ENCODE results near the gene QRICH2.
"Not testable (repeated sequence)": the region's sequence is repeated elsewhere in the genome, so short reads cannot be mapped to it uniquely, and the experiment has no call there.

QRICH2 gene, protein sequence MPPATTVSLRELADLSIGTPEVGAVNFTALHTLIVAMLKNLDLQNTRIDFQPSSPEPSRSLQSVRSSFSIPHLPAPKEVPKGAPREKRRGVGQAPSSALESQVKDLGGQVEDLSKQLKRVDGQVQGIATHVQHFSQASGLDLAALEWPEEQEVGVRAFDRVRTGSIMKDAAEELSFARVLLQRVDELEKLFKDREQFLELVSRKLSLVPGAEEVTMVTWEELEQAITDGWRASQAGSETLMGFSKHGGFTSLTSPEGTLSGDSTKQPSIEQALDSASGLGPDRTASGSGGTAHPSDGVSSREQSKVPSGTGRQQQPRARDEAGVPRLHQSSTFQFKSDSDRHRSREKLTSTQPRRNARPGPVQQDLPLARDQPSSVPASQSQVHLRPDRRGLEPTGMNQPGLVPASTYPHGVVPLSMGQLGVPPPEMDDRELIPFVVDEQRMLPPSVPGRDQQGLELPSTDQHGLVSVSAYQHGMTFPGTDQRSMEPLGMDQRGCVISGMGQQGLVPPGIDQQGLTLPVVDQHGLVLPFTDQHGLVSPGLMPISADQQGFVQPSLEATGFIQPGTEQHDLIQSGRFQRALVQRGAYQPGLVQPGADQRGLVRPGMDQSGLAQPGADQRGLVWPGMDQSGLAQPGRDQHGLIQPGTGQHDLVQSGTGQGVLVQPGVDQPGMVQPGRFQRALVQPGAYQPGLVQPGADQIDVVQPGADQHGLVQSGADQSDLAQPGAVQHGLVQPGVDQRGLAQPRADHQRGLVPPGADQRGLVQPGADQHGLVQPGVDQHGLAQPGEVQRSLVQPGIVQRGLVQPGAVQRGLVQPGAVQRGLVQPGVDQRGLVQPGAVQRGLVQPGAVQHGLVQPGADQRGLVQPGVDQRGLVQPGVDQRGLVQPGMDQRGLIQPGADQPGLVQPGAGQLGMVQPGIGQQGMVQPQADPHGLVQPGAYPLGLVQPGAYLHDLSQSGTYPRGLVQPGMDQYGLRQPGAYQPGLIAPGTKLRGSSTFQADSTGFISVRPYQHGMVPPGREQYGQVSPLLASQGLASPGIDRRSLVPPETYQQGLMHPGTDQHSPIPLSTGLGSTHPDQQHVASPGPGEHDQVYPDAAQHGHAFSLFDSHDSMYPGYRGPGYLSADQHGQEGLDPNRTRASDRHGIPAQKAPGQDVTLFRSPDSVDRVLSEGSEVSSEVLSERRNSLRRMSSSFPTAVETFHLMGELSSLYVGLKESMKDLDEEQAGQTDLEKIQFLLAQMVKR (N-terminal part only)

DNA sequence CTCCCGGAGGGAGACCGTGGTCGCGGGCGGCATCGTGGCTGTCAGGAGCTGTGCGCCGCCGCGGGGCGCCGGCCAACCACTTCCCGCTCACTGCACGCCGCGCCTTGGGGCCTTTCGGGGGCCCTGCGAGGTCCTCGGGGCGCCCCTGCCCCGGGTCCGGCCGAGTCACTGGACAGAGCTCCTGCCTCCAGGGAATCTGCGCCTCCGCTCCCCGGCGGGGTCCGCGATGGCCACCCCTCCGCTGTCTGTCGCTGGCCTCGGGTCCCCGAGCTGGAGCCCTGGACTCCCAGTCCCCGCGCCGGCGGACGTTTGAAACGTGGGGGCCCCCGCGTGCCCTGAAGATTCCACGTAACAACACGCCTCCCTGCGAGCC, at the start of gene QRICH2:
TSS of gene QRICH2 (minus strand) at position 311 of the 373 bp plus-strand sequence. CDS start at position 33, 278 bp downstream.
- no peak for DNase-seq (ENCODE audit: low read depth in 2 of 3, low spot score in 1 of 3)

DNA sequence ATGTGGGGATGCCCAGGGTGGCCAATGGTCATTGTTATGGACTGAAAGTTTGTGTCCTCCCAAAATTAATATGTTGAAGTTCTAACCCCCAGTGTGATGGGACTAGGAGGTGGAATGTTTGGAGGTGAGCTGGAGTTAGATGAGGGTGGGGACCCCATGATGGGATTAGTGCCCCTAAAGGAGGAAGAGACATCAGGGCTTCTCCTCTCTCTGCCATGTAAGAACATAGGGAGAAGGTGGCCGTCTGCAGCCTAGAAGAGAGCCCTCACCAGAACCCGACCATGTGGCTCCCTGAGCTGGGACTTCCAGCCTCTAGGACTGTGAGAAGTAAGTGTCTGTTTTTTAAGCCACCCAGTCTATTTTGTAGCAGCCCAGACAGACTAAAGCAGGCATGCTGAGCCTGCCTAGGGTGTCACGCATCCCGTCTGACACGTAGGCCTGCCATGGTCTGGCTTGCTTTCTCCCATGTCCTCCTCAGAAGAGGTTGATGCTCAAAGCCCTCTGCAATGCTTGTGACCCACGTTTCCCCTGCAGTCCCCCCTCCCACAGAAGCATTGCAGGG, 49.6 kb upstream of the QRICH2 start:
- no peak for DNase-seq (ENCODE audit: low read depth in 2 of 3, low spot score in 1 of 3)

- DNase-seq (ENCODE audit: low read depth in 2 of 3, low spot score in 1 of 3), result no peak
Measured at GRCh38 chr17:76356803-76357456, 48.9 kb upstream of the QRICH2 start.

DNA sequence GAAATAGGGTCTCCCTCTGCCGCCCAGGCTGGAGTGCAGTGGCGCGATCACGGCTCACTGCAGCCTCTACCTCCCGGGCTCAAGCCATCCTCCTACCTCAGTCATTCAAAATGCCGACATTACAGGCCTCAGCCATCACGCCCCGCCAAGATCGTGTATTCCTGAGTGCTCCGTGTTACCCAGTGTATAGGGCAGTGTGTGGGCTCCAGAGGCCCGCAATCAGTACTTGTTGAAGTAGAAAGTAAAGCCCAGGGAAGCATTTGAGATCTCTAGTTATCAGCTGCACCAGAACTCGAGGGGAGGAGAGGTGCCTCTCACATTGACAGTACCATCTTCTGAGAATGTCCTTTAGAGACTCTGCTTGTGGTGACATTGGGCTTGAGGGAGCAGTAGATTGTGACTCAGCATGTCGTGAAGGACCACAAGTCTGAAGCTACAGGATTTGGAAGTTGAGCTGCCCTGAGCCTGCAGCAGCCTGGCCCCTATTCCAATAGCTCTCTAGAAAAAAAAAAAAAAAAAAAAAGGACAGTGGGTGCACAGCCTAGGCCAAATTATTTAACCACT, 46.8 kb upstream of the QRICH2 start:
- DNase-seq (ENCODE audit: low read depth in 2 of 3, low spot score in 1 of 3), result no peak

- DNase-seq (ENCODE audit: low read depth in 2 of 3, low spot score in 1 of 3), result no peak
Measured at GRCh38 chr17:76354317-76354729, 46.2 kb upstream of the QRICH2 start.

GRCh38 chr17:76353599-76354316, 45.7 kb upstream of the QRICH2 start, which contains the start of gene PRPSAP1:
Gene PRPSAP1, minus strand, starts transcription at chr17:76353916. Its CDS starts 213 bp downstream, at chr17:76353703.
- DNase-seq (ENCODE audit: low read depth in 2 of 3, low spot score in 1 of 3), result peak; percentile 60 to 76 (median 70)

GRCh38 chr17:76353004-76353598, 45.0 kb upstream of the QRICH2 start:
- peak in 1 of 3 donors; percentile 17 for DNase-seq (ENCODE audit: low read depth in 2 of 3, low spot score in 1 of 3)

DNA sequence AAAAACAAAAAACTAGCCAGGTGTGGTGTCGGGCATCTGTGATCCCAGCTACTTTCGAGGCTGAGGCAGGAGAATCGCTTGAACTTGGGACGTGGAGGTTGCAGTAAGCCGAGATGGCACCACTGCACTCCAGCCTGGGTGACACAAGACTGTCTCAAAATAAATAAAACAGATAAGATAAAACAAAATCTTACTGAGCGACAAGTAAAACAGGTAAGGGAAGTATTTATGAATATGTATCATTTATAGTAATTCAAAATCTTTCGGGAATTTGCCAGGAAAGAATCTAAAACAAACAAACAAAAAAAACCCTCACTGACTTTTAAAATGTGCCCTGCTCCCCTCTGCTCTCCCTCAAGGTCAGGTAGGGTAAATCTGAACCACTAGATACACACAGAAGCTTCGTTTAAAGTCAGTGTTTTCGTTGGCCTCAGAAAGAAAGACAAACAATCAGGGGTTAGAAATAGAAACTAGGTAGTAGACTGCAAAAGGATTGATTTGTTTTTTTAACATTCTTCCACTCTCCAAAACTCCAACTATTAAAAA, 43.5 kb upstream of the QRICH2 start:
- DNase-seq (ENCODE audit: low read depth in 2 of 3, low spot score in 1 of 3), result no peak

GRCh38 chr17:76350463-76350862, 42.4 kb upstream of the QRICH2 start:
- no peak for DNase-seq (ENCODE audit: low read depth in 2 of 3, low spot score in 1 of 3)

DNA sequence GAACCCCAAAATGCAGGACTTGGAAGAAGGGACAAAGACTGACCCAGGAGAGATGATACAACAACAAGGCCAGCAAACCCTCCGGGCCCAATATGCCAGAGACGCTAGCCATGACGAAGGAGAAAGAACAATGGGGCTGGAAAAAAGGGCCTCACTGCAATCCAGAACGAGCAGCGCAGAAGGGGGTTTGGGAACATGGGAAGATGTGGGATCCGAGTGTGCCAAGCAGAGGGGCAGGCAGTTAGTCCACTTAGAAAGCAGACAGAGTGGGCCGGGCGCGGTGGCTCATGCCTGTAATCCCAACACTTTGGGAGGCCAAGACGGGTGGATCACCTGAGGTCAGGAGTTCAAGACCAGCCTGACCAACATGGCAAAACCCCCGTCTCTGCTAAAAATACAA, 38.9 kb upstream of the QRICH2 start:
- not testable (repeated sequence) for DNase-seq (ENCODE audit: low read depth in 2 of 3, low spot score in 1 of 3)

- DNase-seq (ENCODE audit: low read depth in 2 of 3, low spot score in 1 of 3), result no peak
Measured at GRCh38 chr17:76345377-76345974, 37.4 kb upstream of the QRICH2 start.

- DNase-seq (ENCODE audit: low read depth in 2 of 3, low spot score in 1 of 3), result no peak
Measured at GRCh38 chr17:76343106-76343505, 35.0 kb upstream of the QRICH2 start.

DNA sequence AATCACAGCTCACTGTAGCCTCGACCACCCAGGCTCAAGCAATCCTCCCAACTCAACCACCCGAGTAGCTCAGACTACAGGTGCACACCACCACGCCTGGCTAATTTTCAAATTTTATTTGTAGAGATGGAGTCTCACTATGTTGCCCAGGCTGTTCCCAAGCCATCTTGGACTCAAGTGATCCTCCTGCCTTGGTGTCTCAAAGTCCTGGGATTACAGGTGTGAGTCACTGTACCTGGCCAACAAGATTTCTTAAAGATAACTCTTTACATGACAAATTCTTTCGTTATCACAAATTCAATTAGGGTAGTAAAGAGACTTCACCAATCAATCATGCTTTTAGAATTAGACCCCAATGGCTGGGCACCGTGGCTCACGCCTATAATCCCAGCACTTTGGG, 33.2 kb upstream of the QRICH2 start:
- DNase-seq (ENCODE audit: low read depth in 2 of 3, low spot score in 1 of 3), result no peak

DNA sequence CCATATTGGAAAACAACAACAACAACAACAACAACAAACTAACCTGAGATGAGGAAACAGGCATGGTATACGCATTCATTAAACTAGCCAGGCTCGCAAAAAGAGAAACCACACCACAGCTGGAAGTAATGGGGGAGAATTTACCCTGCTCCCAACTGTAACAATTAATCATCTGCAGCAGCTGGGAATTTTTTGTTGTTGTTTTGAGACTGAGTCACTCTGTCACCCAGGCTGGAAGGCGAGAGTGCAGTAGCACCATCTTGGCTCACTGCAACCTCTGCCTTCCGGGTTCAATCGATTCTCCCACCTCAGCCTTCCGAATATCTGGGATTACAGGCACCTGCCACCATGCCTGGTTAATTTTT, 29.3 kb upstream of the QRICH2 start:
- no peak for DNase-seq (ENCODE audit: low read depth in 2 of 3, low spot score in 1 of 3)

- DNase-seq (ENCODE audit: low read depth in 2 of 3, low spot score in 1 of 3), result no peak
Measured at GRCh38 chr17:76336756-76337412, 28.8 kb upstream of the QRICH2 start.

DNA sequence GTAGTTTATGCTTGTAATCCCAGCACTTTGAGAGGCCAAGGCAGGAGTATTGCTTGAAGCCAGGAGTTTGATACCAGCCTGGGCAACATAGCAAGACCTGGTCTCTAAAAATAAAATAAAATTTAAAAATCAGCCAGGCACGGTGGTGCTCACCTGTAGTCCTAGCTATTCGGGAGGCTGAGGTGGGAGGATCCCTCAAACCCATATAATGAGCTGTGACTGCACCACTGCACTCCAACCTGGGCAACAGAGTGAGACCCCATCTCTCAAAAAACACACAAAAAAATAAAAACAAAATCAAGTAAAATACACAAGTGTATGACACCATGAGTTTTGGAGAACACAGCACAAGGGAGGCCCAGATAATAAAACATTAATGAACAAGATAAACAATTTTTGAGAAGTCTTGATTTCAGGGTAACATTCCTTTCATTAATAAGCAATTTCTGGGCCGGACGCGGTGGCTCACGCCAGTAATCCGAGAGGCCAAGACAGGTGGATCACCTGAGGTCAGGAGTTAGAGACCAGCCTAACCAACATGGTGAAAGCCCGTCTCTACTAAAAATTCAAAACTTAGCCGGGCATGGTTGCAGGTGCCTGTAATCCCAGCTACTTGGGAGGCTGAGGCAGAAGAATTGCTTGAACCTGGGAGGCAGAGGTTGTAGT, 27.8 kb upstream of the QRICH2 start:
- DNase-seq (ENCODE audit: low read depth in 2 of 3, low spot score in 1 of 3), result no peak

All from stimulated activated CD4-positive, alpha-beta T cell treated with anti-CD3 and anti-CD28 coated beads, Interleukin-12 subunit alpha, Interleukin-12 subunit beta, amount 100 ng/mL, for 48 hours (primary cell).